ENCODE results near the gene TSPAN15.

The TSPAN15 gene

GRCh38 chr10:69538461-69538860, 87.2 kb downstream of the TSPAN15 start:
- Histone ChIP-seq H3K27ac (ENCODE audit: low read depth, low read length) (no peak overlapping the region), H3K27me3 (ENCODE audit: low read length) (peaks cover 3% of the 10 kb centered on the region; the same call in 1 of the 2 replicates), H3K79me2 (ENCODE audit: insufficient read depth, low read length) (no peaks in the 10 kb centered on the region), H3K9me2 (replicated peaks; ENCODE audit: insufficient read depth, low read length) (no peaks in the 10 kb centered on the region), H4K20me1 (ENCODE audit: low read depth, low read length) (no peaks in the 10 kb centered on the region), H3K9ac (ENCODE audit: low read length) (no peak overlapping the region), H3K4me3 (ENCODE audit: insufficient read depth, low read length, poor library complexity, severe bottlenecking) (no peak overlapping the region), H2AFZ (ENCODE audit: low read depth, low read length, severe bottlenecking) (no peak overlapping the region), H3F3A (ENCODE audit: insufficient read depth) (no peaks in the 10 kb centered on the region), H3K9me3 (ENCODE audit: insufficient read depth, low read length) (no peaks in the 10 kb centered on the region; the same call in 1 of the 2 replicates), H3K4me2 (ENCODE audit: low read depth, low read length, poor library complexity, severe bottlenecking) (no peak overlapping the region), H3K36me3 (ENCODE audit: low read length) (no peaks in the 10 kb centered on the region)
- TF ChIP-seq CTCF (IDR thresholded peaks at IDR 0.05; ENCODE audit: insufficient read depth, low read length, poor library complexity, severe bottlenecking): no peak
- TF ChIP-seq EZH2phosphoT487 (conservative IDR thresholded peaks at IDR 0.05; ENCODE audit: low read length): no peak

DNA sequence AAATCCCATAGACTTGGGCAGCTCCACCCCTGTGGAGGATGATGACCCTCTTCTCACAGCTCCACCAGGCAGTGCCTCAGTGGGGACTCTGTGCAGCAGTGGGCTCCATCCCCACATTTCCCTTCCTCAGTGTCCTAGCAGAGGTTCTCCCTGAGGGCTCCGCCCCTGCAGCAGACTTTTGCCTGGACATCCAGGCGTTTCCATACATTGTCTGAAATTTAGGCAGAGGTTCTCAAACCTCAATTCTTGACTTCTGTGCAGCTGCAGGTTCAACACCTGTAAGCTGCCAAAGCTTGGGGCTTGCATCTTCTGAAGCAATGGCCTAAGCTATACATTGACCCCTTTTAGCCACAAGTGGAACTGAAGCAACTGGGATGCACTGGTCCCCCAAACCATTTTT, 90.2 kb downstream of the TSPAN15 start:
- TF ChIP-seq CTCF (IDR thresholded peaks at IDR 0.05; ENCODE audit: insufficient read depth, low read length, poor library complexity, severe bottlenecking) (no peak), EZH2phosphoT487 (conservative IDR thresholded peaks at IDR 0.05; ENCODE audit: low read length) (no peak)
- no peaks in the 10 kb centered on the region for H3F3A ChIP-seq (ENCODE audit: insufficient read depth)
- no peaks in the 10 kb centered on the region for H3K9me2 ChIP-seq (replicated peaks; ENCODE audit: insufficient read depth, low read length)
- no peaks in the 10 kb centered on the region for H3K27me3 ChIP-seq (ENCODE audit: low read length)
- H3K4me2 ChIP-seq (ENCODE audit: low read depth, low read length, poor library complexity, severe bottlenecking): no peak overlapping the region
- H3K79me2 ChIP-seq (ENCODE audit: insufficient read depth, low read length): no peaks in the 10 kb centered on the region
- no peak overlapping the region for H3K4me3 ChIP-seq (ENCODE audit: insufficient read depth, low read length, poor library complexity, severe bottlenecking)
- no peaks in the 10 kb centered on the region for H3K36me3 ChIP-seq (ENCODE audit: low read length)
- no peaks in the 10 kb centered on the region; the same call in 1 of the 2 replicates for H3K9me3 ChIP-seq (ENCODE audit: insufficient read depth, low read length)
- no peak overlapping the region for H3K9ac ChIP-seq (ENCODE audit: low read length)
- H3K27ac ChIP-seq (ENCODE audit: low read depth, low read length): no peak overlapping the region
- no peak overlapping the region for H2AFZ ChIP-seq (ENCODE audit: low read depth, low read length, severe bottlenecking)
- no peaks in the 10 kb centered on the region for H4K20me1 ChIP-seq (ENCODE audit: low read depth, low read length)

DNA sequence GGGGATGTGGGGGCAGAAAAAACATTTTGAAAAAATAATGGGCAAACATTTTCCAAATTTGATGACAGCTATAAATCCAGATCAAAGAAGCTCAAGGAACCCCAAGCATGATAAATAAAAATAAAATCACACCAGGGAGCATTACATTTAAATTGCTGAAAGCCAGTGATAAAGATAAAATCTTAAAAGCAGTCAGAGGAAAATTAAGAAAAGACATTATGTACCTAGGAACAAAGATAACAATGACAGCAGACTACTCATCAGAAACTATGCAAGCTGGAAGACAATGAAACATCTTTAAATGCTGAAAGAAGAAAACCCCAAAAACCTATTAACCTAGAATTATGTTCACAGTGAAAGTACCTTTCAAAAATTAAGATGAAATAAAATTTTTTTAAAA, 98.7 kb downstream of the TSPAN15 start:
- Histone ChIP-seq H3K79me2 (ENCODE audit: insufficient read depth, low read length) (no peaks in the 10 kb centered on the region), H3F3A (ENCODE audit: insufficient read depth) (no peaks in the 10 kb centered on the region), H3K9me2 (replicated peaks; ENCODE audit: insufficient read depth, low read length) (no peaks in the 10 kb centered on the region), H3K9me3 (ENCODE audit: insufficient read depth, low read length) (peaks cover 14% of the 10 kb centered on the region; the same call in 1 of the 2 replicates), H3K9ac (ENCODE audit: low read length) (no peak overlapping the region), H3K27ac (ENCODE audit: low read depth, low read length) (no peak overlapping the region), H3K27me3 (ENCODE audit: low read length) (no peaks in the 10 kb centered on the region), H3K4me2 (ENCODE audit: low read depth, low read length, poor library complexity, severe bottlenecking) (no peak overlapping the region), H3K4me3 (ENCODE audit: insufficient read depth, low read length, poor library complexity, severe bottlenecking) (no peak overlapping the region), H3K36me3 (ENCODE audit: low read length) (no peaks in the 10 kb centered on the region), H2AFZ (ENCODE audit: low read depth, low read length, severe bottlenecking) (no peak overlapping the region), H4K20me1 (ENCODE audit: low read depth, low read length) (no peaks in the 10 kb centered on the region)
- no peak for TF ChIP-seq EZH2phosphoT487 (conservative IDR thresholded peaks at IDR 0.05; ENCODE audit: low read length)
- TF ChIP-seq CTCF (IDR thresholded peaks at IDR 0.05; ENCODE audit: insufficient read depth, low read length, poor library complexity, severe bottlenecking): no peak

All from SU-DHL-6 (cell line).